Rectal smooth muscle tissue (tissue), 1 donor: ENCODE data around the gene DKK2.

Experiments
- H3K27ac ChIP-seq: one replicate; pipeline ENCODE4 v1.7.0; 2013; ENCODE audit warnings: low read depth, low read length, inconsistent platforms
- H3K27me3 ChIP-seq: one replicate; pipeline ENCODE4 v1.7.0; 2013; ENCODE audit warnings: low read length; ENCODE audit not compliant: control insufficient read depth, insufficient read depth
- H3K36me3 ChIP-seq: one replicate; pipeline ENCODE4 v1.7.0; 2013; ENCODE audit warnings: low read length; ENCODE audit not compliant: control insufficient read depth, insufficient read depth
- H3K4me1 ChIP-seq: one replicate; pipeline ENCODE4 v1.7.0; 2013; ENCODE audit warnings: low read length; ENCODE audit not compliant: control insufficient read depth, insufficient read depth
- H3K4me3 ChIP-seq: one replicate; pipeline ENCODE4 v1.7.0; 2013; ENCODE audit warnings: low read length
- H3K9ac ChIP-seq: one replicate; pipeline ENCODE4 v1.7.0; 2013; ENCODE audit warnings: low read length

The DKK2 gene

GRCh38 chr4:107044170-107044569, 8.1 kb upstream of the DKK2 start:
- Histone ChIP-seq H3K4me3 (no peak overlapping the region), H3K9ac (no peak overlapping the region), H3K4me1 (no peaks in the 10 kb centered on the region), H3K27ac (no peak overlapping the region), H3K27me3 (no peaks in the 10 kb centered on the region), H3K36me3 (no peaks in the 10 kb centered on the region)

GRCh38 chr4:107037199-107037584, 1.1 kb upstream of the DKK2 start:
- Histone ChIP-seq H3K4me3 (peak overlapping the region; percentile 63), H3K36me3 (no peaks in the 10 kb centered on the region), H3K27ac (no peak overlapping the region), H3K27me3 (peaks cover 2% of the 10 kb centered on the region), H3K4me1 (peaks cover 9% of the 10 kb centered on the region), H3K9ac (no peak overlapping the region)

GRCh38 chr4:107036584-107037198, 578 bp upstream of the DKK2 start:
- peaks cover 9% of the 10 kb centered on the region for H3K4me1 ChIP-seq
- H3K27me3 ChIP-seq: peaks cover 2% of the 10 kb centered on the region
- H3K9ac ChIP-seq: no peak overlapping the region
- H3K27ac ChIP-seq: no peak overlapping the region
- H3K4me3 ChIP-seq: peak overlapping the region; percentile 63
- H3K36me3 ChIP-seq: no peaks in the 10 kb centered on the region

GRCh38 chr4:107034996-107035818, 906 bp downstream of the DKK2 start:
- no peak overlapping the region for H3K9ac ChIP-seq
- peak overlapping the region; percentile 63 for H3K4me3 ChIP-seq
- no peak overlapping the region for H3K27ac ChIP-seq
- H3K36me3 ChIP-seq: no peaks in the 10 kb centered on the region
- peaks cover 9% of the 10 kb centered on the region for H3K4me1 ChIP-seq
- H3K27me3 ChIP-seq: peaks cover 2% of the 10 kb centered on the region

- H3K27ac ChIP-seq: peak overlapping the region; percentile 70
- no peaks in the 10 kb centered on the region for H3K36me3 ChIP-seq
- no peak overlapping the region for H3K9ac ChIP-seq
- H3K4me3 ChIP-seq: peak overlapping the region; percentile 40
- peaks cover 2% of the 10 kb centered on the region for H3K27me3 ChIP-seq
- H3K4me1 ChIP-seq: peaks cover 9% of the 10 kb centered on the region
Measured at GRCh38 chr4:107034091-107034995, 1.8 kb downstream of the DKK2 start.

GRCh38 chr4:107027379-107027778, 8.7 kb downstream of the DKK2 start:
- Histone ChIP-seq H3K36me3 (no peaks in the 10 kb centered on the region), H3K4me3 (no peak overlapping the region), H3K9ac (no peak overlapping the region), H3K27me3 (no peaks in the 10 kb centered on the region), H3K27ac (no peak overlapping the region), H3K4me1 (no peaks in the 10 kb centered on the region)

GRCh38 chr4:107018344-107018735, 17.8 kb downstream of the DKK2 start:
- Histone ChIP-seq H3K9ac (no peak overlapping the region), H3K36me3 (no peaks in the 10 kb centered on the region), H3K4me1 (no peaks in the 10 kb centered on the region), H3K27me3 (no peaks in the 10 kb centered on the region), H3K27ac (no peak overlapping the region), H3K4me3 (no peak overlapping the region)

- H3K27ac ChIP-seq: no peak overlapping the region
- no peak overlapping the region for H3K4me3 ChIP-seq
- no peaks in the 10 kb centered on the region for H3K36me3 ChIP-seq
- no peak overlapping the region for H3K9ac ChIP-seq
- no peaks in the 10 kb centered on the region for H3K27me3 ChIP-seq
- H3K4me1 ChIP-seq: no peaks in the 10 kb centered on the region
Measured at GRCh38 chr4:107017443-107018343, 18.4 kb downstream of the DKK2 start.

- Histone ChIP-seq H3K36me3 (no peaks in the 10 kb centered on the region), H3K27ac (no peak overlapping the region), H3K27me3 (no peaks in the 10 kb centered on the region), H3K4me3 (no peak overlapping the region), H3K4me1 (no peaks in the 10 kb centered on the region), H3K9ac (no peak overlapping the region)
Measured at GRCh38 chr4:107011312-107011711, 24.8 kb downstream of the DKK2 start.

- no peak overlapping the region for H3K27ac ChIP-seq
- H3K36me3 ChIP-seq: no peaks in the 10 kb centered on the region
- H3K4me1 ChIP-seq: no peaks in the 10 kb centered on the region
- H3K27me3 ChIP-seq: no peaks in the 10 kb centered on the region
- no peak overlapping the region for H3K9ac ChIP-seq
- no peak overlapping the region for H3K4me3 ChIP-seq
Measured at GRCh38 chr4:107009196-107009968, 26.7 kb downstream of the DKK2 start.

GRCh38 chr4:107008115-107008514, 28.0 kb downstream of the DKK2 start:
- Histone ChIP-seq H3K4me3 (no peak overlapping the region), H3K27ac (no peak overlapping the region), H3K36me3 (no peaks in the 10 kb centered on the region), H3K9ac (no peak overlapping the region), H3K4me1 (no peaks in the 10 kb centered on the region), H3K27me3 (no peaks in the 10 kb centered on the region)
